ENCODE results near the gene AP2M1. TPM values are rescaled to one million over a fixed set of nuclear protein-coding genes. Genes with fewer than 3 reads are reported as not detected.
"Not testable (repeated sequence)": the region's sequence is repeated elsewhere in the genome, so short reads cannot be mapped to it uniquely, and the experiment has no call there.

The AP2M1 gene
- total and polyA plus RNA-seq, 5 donors from 2014 or later = 150 to 294 (median 245) TPM

- peaks cover 5 to 41% (median 28%) of the 10 kb centered on the region in 4 donors for H3K4me1 Mint-ChIP-seq
- H3K4me3 Mint-ChIP-seq = no peak overlapping the region
Observed at GRCh38 chr3:184160456-184160855, 14.2 kb upstream of the AP2M1 start.

GRCh38 chr3:184162571-184163070 lies 12.0 kb upstream of the AP2M1 start:
- Mint-ChIP-seq H3K4me1 (peaks cover 5 to 22% (median 16%) of the 10 kb centered on the region in 4 donors), H3K36me3 (peaks cover 30% of the 10 kb centered on the region)
- ATAC-seq (ENCODE audit: low read depth in 2 of 2); DNase-seq; H3K4me1 ChIP-seq (ENCODE audit: control insufficient read depth, insufficient read depth, low read length, poor library complexity, severe bottlenecking); H3K9me3 ChIP-seq (ENCODE audit: control insufficient read depth in 2 of 2, low read length in 2 of 2); H3K27me3 Mint-ChIP-seq; H3K27ac Mint-ChIP-seq; H3K4me3 ChIP-seq (ENCODE audit: low read depth, low read length); H3K27ac ChIP-seq (ENCODE audit: insufficient read depth, low read length, poor library complexity, severe bottlenecking); H3K9me3 Mint-ChIP-seq; H3K27me3 ChIP-seq (ENCODE audit: control insufficient read depth, insufficient read depth, low read length); H3K4me3 Mint-ChIP-seq: not testable (repeated sequence)
- H3K36me3 ChIP-seq (ENCODE audit: control insufficient read depth, insufficient read depth, low read length) = peaks cover 37% of the 10 kb centered on the region

More at GRCh38 chr3:184160456-184160855, 14.2 kb upstream of the AP2M1 start:
- no peaks in the 10 kb centered on the region for H3K27me3 Mint-ChIP-seq
- peaks cover 0 to 1% (median 0%) of the 10 kb centered on the region in 7 donors for H3K9me3 Mint-ChIP-seq
- no peaks in the 10 kb centered on the region for H3K27me3 ChIP-seq (ENCODE audit: control insufficient read depth, insufficient read depth, low read length)
- ATAC-seq (ENCODE audit: low read depth in 2 of 2) (no peak), DNase-seq (no peak)
- H3K27ac ChIP-seq (ENCODE audit: insufficient read depth, low read length, poor library complexity, severe bottlenecking) = no peak overlapping the region
- no peak overlapping the region for H3K27ac Mint-ChIP-seq
- no peak overlapping the region for H3K4me3 ChIP-seq (ENCODE audit: low read depth, low read length)
- H3K36me3 Mint-ChIP-seq = peaks cover 22% of the 10 kb centered on the region
- no peaks in the 10 kb centered on the region for H3K9me3 ChIP-seq (ENCODE audit: control insufficient read depth in 2 of 2, low read length in 2 of 2)
- peaks cover 20% of the 10 kb centered on the region for H3K36me3 ChIP-seq (ENCODE audit: control insufficient read depth, insufficient read depth, low read length)
- H3K4me1 ChIP-seq (ENCODE audit: control insufficient read depth, insufficient read depth, low read length, poor library complexity, severe bottlenecking) = peaks cover 19% of the 10 kb centered on the region

GRCh38 chr3:184164648-184165330 lies 9.9 kb upstream of the AP2M1 start:
- Histone ChIP-seq H3K4me1 (ENCODE audit: control insufficient read depth, insufficient read depth, low read length, poor library complexity, severe bottlenecking) (no peaks in the 10 kb centered on the region), H3K4me3 (ENCODE audit: low read depth, low read length) (no peak overlapping the region), H3K27me3 (ENCODE audit: control insufficient read depth, insufficient read depth, low read length) (no peaks in the 10 kb centered on the region), H3K36me3 (ENCODE audit: control insufficient read depth, insufficient read depth, low read length) (peaks cover 37% of the 10 kb centered on the region), H3K9me3 (ENCODE audit: control insufficient read depth in 2 of 2, low read length in 2 of 2) (no peaks in the 10 kb centered on the region), H3K27ac (ENCODE audit: insufficient read depth, low read length, poor library complexity, severe bottlenecking) (no peak overlapping the region)
- DNase-seq = no peak
- peaks cover 0 to 1% (median 0%) of the 10 kb centered on the region in 7 donors for H3K9me3 Mint-ChIP-seq
- no peak for ATAC-seq (ENCODE audit: low read depth in 2 of 2)
- no peaks in the 10 kb centered on the region for H3K27me3 Mint-ChIP-seq
- no peak overlapping the region for H3K27ac Mint-ChIP-seq
- H3K36me3 Mint-ChIP-seq = peaks cover 31% of the 10 kb centered on the region
- peaks cover 5 to 13% (median 8%) of the 10 kb centered on the region in 4 donors for H3K4me1 Mint-ChIP-seq
- H3K4me3 Mint-ChIP-seq = no peak overlapping the region

GRCh38 chr3:184165543-184165942 lies 9.1 kb upstream of the AP2M1 start:
- no peak overlapping the region for H3K27ac Mint-ChIP-seq
- Histone ChIP-seq H3K36me3 (ENCODE audit: control insufficient read depth, insufficient read depth, low read length) (peaks cover 37% of the 10 kb centered on the region), H3K9me3 (ENCODE audit: control insufficient read depth in 2 of 2, low read length in 2 of 2) (no peaks in the 10 kb centered on the region), H3K27me3 (ENCODE audit: control insufficient read depth, insufficient read depth, low read length) (no peaks in the 10 kb centered on the region), H3K4me1 (ENCODE audit: control insufficient read depth, insufficient read depth, low read length, poor library complexity, severe bottlenecking) (no peaks in the 10 kb centered on the region), H3K4me3 (ENCODE audit: low read depth, low read length) (no peak overlapping the region), H3K27ac (ENCODE audit: insufficient read depth, low read length, poor library complexity, severe bottlenecking) (no peak overlapping the region)
- H3K4me3 Mint-ChIP-seq = no peak overlapping the region
- H3K36me3 Mint-ChIP-seq = peaks cover 31% of the 10 kb centered on the region
- peaks cover 0 to 1% (median 0%) of the 10 kb centered on the region in 7 donors for H3K9me3 Mint-ChIP-seq
- no peaks in the 10 kb centered on the region for H3K27me3 Mint-ChIP-seq
- ATAC-seq (ENCODE audit: low read depth in 2 of 2) (no peak), DNase-seq (no peak)
- H3K4me1 Mint-ChIP-seq = peaks cover 0 to 7% (median 2%) of the 10 kb centered on the region in 4 donors

GRCh38 chr3:184166671-184167070 lies 8.0 kb upstream of the AP2M1 start:
- H3K27ac Mint-ChIP-seq = peak overlapping the region in 1 of 3 donors; percentile 48
- H3K9me3 ChIP-seq (ENCODE audit: control insufficient read depth in 2 of 2, low read length in 2 of 2) = no peaks in the 10 kb centered on the region
- peaks cover 37% of the 10 kb centered on the region for H3K36me3 ChIP-seq (ENCODE audit: control insufficient read depth, insufficient read depth, low read length)
- no peak overlapping the region for H3K4me3 ChIP-seq (ENCODE audit: low read depth, low read length)
- peaks cover 35% of the 10 kb centered on the region for H3K36me3 Mint-ChIP-seq
- no peak for DNase-seq
- H3K4me1 ChIP-seq (ENCODE audit: control insufficient read depth, insufficient read depth, low read length, poor library complexity, severe bottlenecking) = no peaks in the 10 kb centered on the region
- ATAC-seq (ENCODE audit: low read depth in 2 of 2) = no peak
- H3K9me3 Mint-ChIP-seq = peaks cover 0 to 1% (median 0%) of the 10 kb centered on the region in 7 donors
- H3K4me1 Mint-ChIP-seq = peaks cover 0 to 4% (median 1%) of the 10 kb centered on the region in 4 donors
- H3K27ac ChIP-seq (ENCODE audit: insufficient read depth, low read length, poor library complexity, severe bottlenecking) = no peak overlapping the region
- no peaks in the 10 kb centered on the region for H3K27me3 ChIP-seq (ENCODE audit: control insufficient read depth, insufficient read depth, low read length)
- no peak overlapping the region for H3K4me3 Mint-ChIP-seq
- no peaks in the 10 kb centered on the region for H3K27me3 Mint-ChIP-seq

- H3K36me3 ChIP-seq (ENCODE audit: control insufficient read depth, insufficient read depth, low read length) = peaks cover 37% of the 10 kb centered on the region
- no peak overlapping the region for H3K27ac ChIP-seq (ENCODE audit: insufficient read depth, low read length, poor library complexity, severe bottlenecking)
- Mint-ChIP-seq H3K27ac (no peak overlapping the region), H3K4me3 (no peak overlapping the region), H3K4me1 (peaks cover 0 to 2% (median 1%) of the 10 kb centered on the region in 4 donors), H3K36me3 (peaks cover 38% of the 10 kb centered on the region), H3K9me3 (peaks cover 0 to 1% (median 0%) of the 10 kb centered on the region in 7 donors), H3K27me3 (no peaks in the 10 kb centered on the region)
- H3K4me1 ChIP-seq (ENCODE audit: control insufficient read depth, insufficient read depth, low read length, poor library complexity, severe bottlenecking) = no peaks in the 10 kb centered on the region
- DNase-seq (no peak), ATAC-seq (ENCODE audit: low read depth in 2 of 2) (no peak)
- no peaks in the 10 kb centered on the region for H3K9me3 ChIP-seq (ENCODE audit: control insufficient read depth in 2 of 2, low read length in 2 of 2)
- H3K4me3 ChIP-seq (ENCODE audit: low read depth, low read length) = no peak overlapping the region
- H3K27me3 ChIP-seq (ENCODE audit: control insufficient read depth, insufficient read depth, low read length) = no peaks in the 10 kb centered on the region
Observed at GRCh38 chr3:184167786-184168185, 6.9 kb upstream of the AP2M1 start.

- no peak overlapping the region for H3K27ac Mint-ChIP-seq
- peaks cover 0 to 4% (median 3%) of the 10 kb centered on the region in 4 donors for H3K4me1 Mint-ChIP-seq
- H3K36me3 ChIP-seq (ENCODE audit: control insufficient read depth, insufficient read depth, low read length) = peaks cover 33% of the 10 kb centered on the region
Observed at GRCh38 chr3:184168363-184169120, 6.1 kb upstream of the AP2M1 start.

More at GRCh38 chr3:184168363-184169120, 6.1 kb upstream of the AP2M1 start:
- DNase-seq (no peak), ATAC-seq (ENCODE audit: low read depth in 2 of 2) (no peak)
- Mint-ChIP-seq H3K36me3 (peaks cover 37% of the 10 kb centered on the region), H3K9me3 (peaks cover 0 to 2% (median 0%) of the 10 kb centered on the region in 7 donors), H3K4me3 (peak overlapping the region in 1 of 4 donors; percentile 15), H3K27me3 (no peaks in the 10 kb centered on the region)
- Histone ChIP-seq H3K9me3 (ENCODE audit: control insufficient read depth in 2 of 2, low read length in 2 of 2) (no peaks in the 10 kb centered on the region), H3K27me3 (ENCODE audit: control insufficient read depth, insufficient read depth, low read length) (no peaks in the 10 kb centered on the region), H3K4me1 (ENCODE audit: control insufficient read depth, insufficient read depth, low read length, poor library complexity, severe bottlenecking) (no peaks in the 10 kb centered on the region), H3K27ac (ENCODE audit: insufficient read depth, low read length, poor library complexity, severe bottlenecking) (no peak overlapping the region), H3K4me3 (ENCODE audit: low read depth, low read length) (no peak overlapping the region)
